HepG2 (cell line): ENCODE data around the gene GPR37L1. TPM values are rescaled to one million over a fixed set of nuclear protein-coding genes. Genes with fewer than 3 reads are reported as not detected.

Source experiments
- CEBPZ ChIP-seq: IDR thresholded peaks from 2 replicates; pipeline ENCODE4 v1.6.1; 2012; ENCODE audit warnings: low read length, improper control_type of control experiment
- HMG20B ChIP-seq: conservative IDR thresholded peaks from 2 replicates; pipeline ENCODE4 v1.6.1; 2016; ENCODE audit warnings: missing genetic modification reagents, missing compliant biosample characterization
- KLF16 ChIP-seq, 2 experiments: sonication (generic) in 1 of 2; formaldehyde crosslinking in 1 of 2; IDR thresholded peaks; 2 replicates each; pipeline versions ENCODE4 v1.6.1 to v1.8.0; 2016 to 2023; ENCODE audit warnings: missing genetic modification reagents in 2 of 2, missing compliant biosample characterization in 1 of 2
- MAF1 ChIP-seq: sonication (generic); formaldehyde crosslinking; IDR thresholded peaks from 2 replicates; pipeline ENCODE4 v1.5.0; 2020; ENCODE audit warnings: missing genetic modification reagents, borderline replicate concordance
- PHF8 ChIP-seq: sonication (generic); formaldehyde crosslinking; IDR thresholded peaks from 2 replicates; pipeline ENCODE4 v1.5.0; 2020; ENCODE audit warnings: missing genetic modification reagents
- ZBTB40 ChIP-seq, 2 experiments: fragments of 450-650 bp in 1 of 2; sonication (generic) in 1 of 2; formaldehyde crosslinking in 1 of 2; IDR thresholded peaks; 2 replicates each; pipeline versions ENCODE4 v1.6.1 to v1.8.0; 2016 to 2022; ENCODE audit warnings: antibody characterized with exemption in 1 of 2, mild to moderate bottlenecking in 1 of 2, missing genetic modification reagents in 1 of 2
- ZKSCAN8 ChIP-seq: IDR thresholded peaks from 2 replicates; pipeline ENCODE4 v1.6.1; 2016; ENCODE audit warnings: borderline replicate concordance, missing genetic modification reagents, missing compliant biosample characterization
- ZNF329 ChIP-seq: sonication (generic); formaldehyde crosslinking; IDR thresholded peaks from 2 replicates; pipeline ENCODE4 v1.9.0; 2021; ENCODE audit warnings: low read depth, mild to moderate bottlenecking, missing genetic modification reagents
- ZNF34 ChIP-seq: sonication (generic); formaldehyde crosslinking; IDR thresholded peaks from 2 replicates; pipeline ENCODE4 v1.4.0; 2020; ENCODE audit warnings: mild to moderate bottlenecking, missing genetic modification reagents, borderline replicate concordance
- ZNF562 ChIP-seq: sonication (generic); formaldehyde crosslinking; IDR thresholded peaks from 2 replicates; pipeline ENCODE4 v1.8.0; 2022; ENCODE audit warnings: missing genetic modification reagents, borderline replicate concordance
- ZNF713 ChIP-seq: sonication (generic); formaldehyde crosslinking; IDR thresholded peaks from 2 replicates; pipeline ENCODE4 v1.4.0; 2020; ENCODE audit warnings: mild to moderate bottlenecking, missing genetic modification reagents
- ZSCAN9 ChIP-seq: IDR thresholded peaks from 2 replicates; pipeline ENCODE4 v1.6.1; 2016; ENCODE audit warnings: borderline replicate concordance
- polyA plus RNA-seq, 8 experiments: library from polyadenylated mRNA; depleted of rRNA in 3 of 8; stranded (reverse) in 7 of 8; unstranded in 1 of 8; fragments of >200 nt; fragmentation: Illumina TruSeq in 4 of 8; extraction: Trizol in 4 of 8; gene quantifications; 2 replicates each; pipeline versions ENCODE4 v1.2.1 to v1.2.3, GENCODE V29; 2011 to 2016; ENCODE audit warnings: low read depth in 4 of 8, missing spikeins in 1 of 8, mixed read lengths in 1 of 8; ENCODE audit not compliant: insufficient read depth in 1 of 8
- total RNA-seq, 5 experiments: library from RNA; depleted of rRNA; stranded (reverse); fragments of >200 nt; fragmentation: Illumina TruSeq; extraction: Trizol; gene quantifications; 2 replicates each; pipeline ENCODE4 v1.2.3, GENCODE V29; 2016; ENCODE audit warnings: low read depth in 1 of 5

Gene GPR37L1
- total and polyA plus RNA-seq, 2 of the 13 experiments (the other 11 are each of a cell fraction or from before 2014, with no cell fraction given), result 0.13 TPM; not detected in 1

DNA sequence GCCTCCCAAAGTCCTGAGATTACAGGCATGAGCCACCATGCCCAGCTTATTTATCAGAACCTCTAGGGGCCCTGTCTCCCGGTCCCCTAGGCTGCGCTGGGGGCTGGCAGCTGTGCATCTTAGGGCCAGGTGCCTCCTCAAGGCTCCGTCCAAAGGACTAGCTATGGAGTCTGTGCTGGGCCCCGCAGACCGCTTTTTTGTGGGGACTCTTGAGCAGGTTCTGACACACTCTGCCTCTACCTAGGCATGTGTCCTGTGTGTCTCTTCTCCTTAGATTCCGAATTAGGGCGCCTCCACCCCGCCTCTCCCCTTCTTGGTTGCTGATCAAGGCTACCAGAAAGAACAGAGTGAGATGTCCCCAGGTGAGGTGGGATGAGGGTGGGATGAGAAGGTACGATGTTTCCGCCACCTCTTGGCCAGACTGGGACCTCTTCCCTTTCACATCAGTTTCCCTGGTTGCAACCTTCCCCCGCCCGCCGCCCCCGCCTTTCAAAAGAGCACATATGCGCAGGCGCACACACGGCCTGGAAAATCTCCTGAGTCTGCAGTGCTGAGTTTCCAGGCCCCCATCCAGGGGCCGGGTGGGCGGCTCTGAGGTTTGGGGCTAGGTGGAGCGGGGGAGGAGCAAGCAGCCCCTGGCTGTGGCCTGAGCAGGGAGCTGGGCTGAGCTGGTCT, 42.7 kb downstream of the GPR37L1 start (continued):
- no peak for TF ChIP-seq ZBTB40 (IDR thresholded peaks at IDR 0.05)
- no peak for TF ChIP-seq ZBTB40 (CRISPR knock-in tag; IDR thresholded peaks at IDR 0.05)
- TF ChIP-seq ZNF329, result no peak
- TF ChIP-seq KLF16 (CRISPR knock-in tag; IDR thresholded peaks at IDR 0.05), result no peak
- no peak for TF ChIP-seq ZNF713
- no peak for TF ChIP-seq HMG20B
- no peak for TF ChIP-seq PHF8 (CRISPR knock-in tag)
- TF ChIP-seq ZNF562 (CRISPR knock-in tag), result no peak
- TF ChIP-seq MAF1, result no peak
- TF ChIP-seq CEBPZ, result no peak
- TF ChIP-seq ZSCAN9 (CRISPR knock-in tag), result no peak
- no peak for TF ChIP-seq ZNF34 (CRISPR knock-in tag)
- TF ChIP-seq ZKSCAN8 (CRISPR knock-in tag), result no peak
